Neural progenitor cell (in vitro differentiated cells): ENCODE measurements around the gene SYT6. TPM values are rescaled to one million over a fixed set of nuclear protein-coding genes. Genes with fewer than 3 reads are reported as not detected.
"Not testable (repeated sequence)": the region's sequence is repeated elsewhere in the genome, so short reads cannot be mapped to it uniquely, and the experiment has no call there.

ENCODE experiments used
- DNase-seq: peaks from one replicate; pipeline ENCODE4 v3.0.0-alpha.2; 2016; ENCODE audit warnings: low spot score
- H2AFZ ChIP-seq: fragments of 200-600 bp; sonication (generic); replicated peaks from 2 replicates; pipeline ENCODE4 v1.6.1; 2016; ENCODE audit warnings: antibody characterized with exemption
- H3F3A ChIP-seq: fragments of 200-600 bp; sonication (generic); 2 replicates; pipeline ENCODE4 v1.6.1; 2016; ENCODE audit warnings: antibody characterized with exemption, low read depth
- H3K27ac ChIP-seq: fragments of 200-600 bp; sonication (generic); 2 replicates; pipeline ENCODE4 v1.5.1; 2016; ENCODE audit warnings: mild to moderate bottlenecking
- H3K27me3 ChIP-seq: fragments of 200-600 bp; sonication (generic); 2 replicates; pipeline ENCODE4 v1.6.1; 2016; ENCODE audit warnings: mild to moderate bottlenecking, moderate library complexity
- H3K36me3 ChIP-seq: fragments of 200-600 bp; sonication (generic); 2 replicates; pipeline ENCODE4 v1.5.1; 2016
- H3K4me1 ChIP-seq: fragments of 200-600 bp; sonication (generic); 2 replicates; pipeline ENCODE4 v1.6.1; 2016; ENCODE audit warnings: mixed run types
- H3K4me2 ChIP-seq: fragments of 200-600 bp; sonication (generic); 2 replicates; pipeline ENCODE4 v1.6.1; 2016
- H3K4me3 ChIP-seq: fragments of 200-600 bp; sonication (generic); 2 replicates; pipeline ENCODE4 v1.5.1; 2016
- H3K79me2 ChIP-seq: fragments of 200-600 bp; sonication (generic); 2 replicates; pipeline ENCODE4 v1.6.1; 2016; ENCODE audit warnings: low read depth
- H3K9ac ChIP-seq: fragments of 200-600 bp; sonication (generic); 2 replicates; pipeline ENCODE4 v1.6.1; 2016
- H3K9me3 ChIP-seq: fragments of 200-600 bp; sonication (generic); 2 replicates; pipeline ENCODE4 v1.5.1; 2016; ENCODE audit warnings: low read depth
- H4K20me1 ChIP-seq: fragments of 200-600 bp; sonication (generic); 2 replicates; pipeline ENCODE4 v1.6.1; 2016; ENCODE audit warnings: low read depth
- H3K27ac Mint-ChIP-seq: 3 replicates; pipeline ENCODE4 v1.8.0; 2021; ENCODE audit warnings: mixed read lengths
- H3K27me3 Mint-ChIP-seq: 2 replicates; pipeline ENCODE4 v1.8.0; 2022; ENCODE audit warnings: low read depth, mild to moderate bottlenecking, inconsistent platforms, moderate library complexity, mixed read lengths; ENCODE audit not compliant: insufficient read depth
- H3K36me3 Mint-ChIP-seq: 3 replicates; pipeline ENCODE4 v1.8.0; 2021; ENCODE audit warnings: mixed read lengths
- H3K4me1 Mint-ChIP-seq: 3 replicates; pipeline ENCODE4 v1.8.0; 2021; ENCODE audit warnings: mixed read lengths
- H3K4me3 Mint-ChIP-seq: 3 replicates; pipeline ENCODE4 v1.8.0; 2021; ENCODE audit warnings: mild to moderate bottlenecking, moderate library complexity, mixed read lengths
- H3K9me3 Mint-ChIP-seq: 3 replicates; pipeline ENCODE4 v1.8.0; 2020; ENCODE audit warnings: mixed read lengths
- EZH2 ChIP-seq: fragments of 200-600 bp; sonication (generic); IDR thresholded peaks from 2 replicates; pipeline ENCODE4 v1.6.1; 2017; ENCODE audit warnings: antibody characterized with exemption, mild to moderate bottlenecking, moderate library complexity
- EZH2phosphoT487 ChIP-seq: fragments of 200-600 bp; sonication (generic); IDR thresholded peaks from 2 replicates; pipeline ENCODE4 v1.6.1; 2017; ENCODE audit warnings: antibody characterized with exemption
- total RNA-seq: library from RNA; depleted of rRNA; stranded (reverse); fragments of >200 nt; gene quantifications from 2 replicates; pipeline ENCODE4 v1.2.3, GENCODE V29; 2015; ENCODE audit warnings: low replicate concordance
- TF ChIP-seq, protein P1 (sequence below): fragments of 200-600 bp; sonication (generic); IDR thresholded peaks from 2 replicates; pipeline ENCODE4 v1.5.1; 2017; ENCODE audit warnings: antibody characterized with exemption, mild to moderate bottlenecking

SYT6 gene
- total RNA-seq, 1 donor from 2014 or later: 8.1 TPM

DNA sequence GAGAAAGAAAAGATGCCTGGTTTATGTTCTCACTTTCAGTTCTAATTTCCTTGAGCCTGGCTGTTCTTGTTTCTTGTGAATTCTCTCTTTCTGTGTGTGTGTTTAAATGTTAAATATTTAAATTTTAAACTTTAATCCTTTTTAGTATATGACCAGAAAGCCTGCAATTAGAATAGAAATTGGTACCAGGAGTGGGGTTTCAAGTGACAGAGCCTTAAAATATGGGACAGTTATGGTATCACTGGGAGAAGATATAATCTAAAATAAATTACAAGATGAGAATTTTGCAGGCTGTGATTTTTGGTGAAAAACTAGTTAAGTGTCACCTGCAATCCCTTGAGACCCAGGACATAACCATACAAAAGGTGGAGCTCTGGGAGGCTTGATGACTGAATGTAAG is 81.4 kb downstream of the SYT6 start:
- Histone ChIP-seq H3K79me2 (no peaks in the 10 kb centered on the region), H3K27me3 (no peaks in the 10 kb centered on the region), H3K9me3 (peaks cover 13% of the 10 kb centered on the region), H3K4me2 (no peak overlapping the region), H3K9ac (no peak overlapping the region), H2AFZ (no peak overlapping the region), H3K27ac (no peak overlapping the region), H4K20me1 (no peaks in the 10 kb centered on the region), H3K4me3 (no peak overlapping the region), H3K36me3 (peaks cover 4% of the 10 kb centered on the region), H3F3A (peaks cover 30% of the 10 kb centered on the region), H3K4me1 (peaks cover 19% of the 10 kb centered on the region)
- Mint-ChIP-seq H3K4me1 (peaks cover 17% of the 10 kb centered on the region), H3K27me3 (no peaks in the 10 kb centered on the region), H3K4me3 (no peak overlapping the region), H3K27ac (no peak overlapping the region), H3K9me3 (peaks cover 30% of the 10 kb centered on the region), H3K36me3 (no peaks in the 10 kb centered on the region)
- TF ChIP-seq EZH2 (no peak), EZH2phosphoT487 (no peak)
- TF ChIP-seq, protein P1, sequence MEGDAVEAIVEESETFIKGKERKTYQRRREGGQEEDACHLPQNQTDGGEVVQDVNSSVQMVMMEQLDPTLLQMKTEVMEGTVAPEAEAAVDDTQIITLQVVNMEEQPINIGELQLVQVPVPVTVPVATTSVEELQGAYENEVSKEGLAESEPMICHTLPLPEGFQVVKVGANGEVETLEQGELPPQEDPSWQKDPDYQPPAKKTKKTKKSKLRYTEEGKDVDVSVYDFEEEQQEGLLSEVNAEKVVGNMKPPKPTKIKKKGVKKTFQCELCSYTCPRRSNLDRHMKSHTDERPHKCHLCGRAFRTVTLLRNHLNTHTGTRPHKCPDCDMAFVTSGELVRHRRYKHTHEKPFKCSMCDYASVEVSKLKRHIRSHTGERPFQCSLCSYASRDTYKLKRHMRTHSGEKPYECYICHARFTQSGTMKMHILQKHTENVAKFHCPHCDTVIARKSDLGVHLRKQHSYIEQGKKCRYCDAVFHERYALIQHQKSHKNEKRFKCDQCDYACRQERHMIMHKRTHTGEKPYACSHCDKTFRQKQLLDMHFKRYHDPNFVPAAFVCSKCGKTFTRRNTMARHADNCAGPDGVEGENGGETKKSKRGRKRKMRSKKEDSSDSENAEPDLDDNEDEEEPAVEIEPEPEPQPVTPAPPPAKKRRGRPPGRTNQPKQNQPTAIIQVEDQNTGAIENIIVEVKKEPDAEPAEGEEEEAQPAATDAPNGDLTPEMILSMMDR: no peak
- no peak for DNase-seq

DNA sequence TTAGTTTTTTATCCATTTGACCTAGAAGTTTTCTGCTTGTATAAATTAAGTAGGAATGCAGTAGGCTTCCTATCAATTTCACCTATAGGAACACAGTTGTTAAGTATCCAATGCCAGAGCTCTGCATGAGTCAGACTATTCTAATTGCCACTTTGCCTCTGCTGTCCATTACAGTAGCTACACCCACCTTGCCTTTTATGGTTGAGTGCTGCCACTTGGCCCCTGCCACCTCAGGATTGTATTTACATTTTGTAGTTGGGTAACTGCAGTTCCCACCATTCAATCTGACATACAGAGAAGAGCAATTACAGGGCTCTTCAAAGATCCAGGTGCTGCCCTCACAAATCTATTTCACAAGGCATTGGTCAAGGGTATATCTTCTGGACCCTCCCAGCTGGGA is 83.9 kb downstream of the SYT6 start:
- not testable (repeated sequence) for H3K27ac Mint-ChIP-seq, H3K4me3 ChIP-seq, H3K4me2 ChIP-seq, H3K4me1 ChIP-seq, H3K36me3 Mint-ChIP-seq, H3K36me3 ChIP-seq, H3K9ac ChIP-seq, H3K27me3 Mint-ChIP-seq, H4K20me1 ChIP-seq, H3K4me3 Mint-ChIP-seq, H3K27me3 ChIP-seq, H3K27ac ChIP-seq, H2AFZ ChIP-seq, H3K4me1 Mint-ChIP-seq, H3F3A ChIP-seq, H3K79me2 ChIP-seq, DNase-seq
- peaks cover 13% of the 10 kb centered on the region for H3K9me3 ChIP-seq
- peaks cover 32% of the 10 kb centered on the region for H3K9me3 Mint-ChIP-seq

DNA sequence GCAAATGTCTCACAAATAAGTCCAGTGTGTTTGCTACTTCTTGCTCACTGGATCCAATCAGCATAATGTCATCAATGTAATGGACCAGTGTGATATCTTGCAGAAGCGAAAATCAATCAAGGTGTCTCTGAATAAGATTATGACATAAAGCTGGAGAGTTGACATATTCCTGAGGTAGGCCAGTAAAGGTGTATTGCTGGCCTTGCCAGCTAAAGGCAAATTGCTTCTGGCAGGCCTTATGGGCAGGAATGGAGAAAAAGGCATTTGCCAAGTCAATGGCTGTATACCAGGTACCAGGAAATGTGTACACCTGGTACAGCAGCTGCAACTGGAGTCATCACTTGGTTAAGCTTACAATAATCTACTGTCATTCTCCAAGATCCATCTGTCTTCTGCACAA is 85.0 kb downstream of the SYT6 start:
- peaks cover 28% of the 10 kb centered on the region for H3K9me3 Mint-ChIP-seq
- not testable (repeated sequence) for H3K4me3 ChIP-seq, DNase-seq, H3K36me3 ChIP-seq, H3K4me2 ChIP-seq, H3K4me1 Mint-ChIP-seq, H3K27me3 Mint-ChIP-seq, H3K27me3 ChIP-seq, H3K79me2 ChIP-seq, H3K36me3 Mint-ChIP-seq, H3F3A ChIP-seq, H3K4me1 ChIP-seq, H3K27ac ChIP-seq, H2AFZ ChIP-seq, H3K4me3 Mint-ChIP-seq, H3K9ac ChIP-seq, H3K27ac Mint-ChIP-seq, H4K20me1 ChIP-seq
- H3K9me3 ChIP-seq: peaks cover 13% of the 10 kb centered on the region

DNA sequence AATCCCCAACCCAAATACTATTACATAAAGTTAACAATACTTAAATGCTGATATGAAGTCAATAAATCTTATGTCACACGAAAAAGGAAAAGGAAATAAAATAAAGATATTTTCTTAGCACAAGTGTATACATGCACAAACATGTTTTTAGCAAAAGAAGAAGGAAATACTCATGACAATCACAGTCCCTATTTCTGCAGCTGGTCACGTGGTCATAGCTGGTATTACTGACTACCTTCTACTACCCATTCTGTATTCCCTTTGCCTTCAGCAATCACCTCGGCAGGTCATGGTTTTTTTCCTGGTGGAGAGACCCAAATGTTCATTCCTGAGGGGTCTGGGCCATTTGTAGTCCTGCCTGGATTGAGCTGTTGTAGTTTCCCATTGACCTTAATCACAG is 88.0 kb downstream of the SYT6 start:
- H2AFZ ChIP-seq, H3K4me3 ChIP-seq, H3K4me2 ChIP-seq, DNase-seq, H3K9me3 ChIP-seq, H3K27me3 ChIP-seq, H3K36me3 Mint-ChIP-seq, H3K79me2 ChIP-seq, H3K4me3 Mint-ChIP-seq, H3K4me1 Mint-ChIP-seq, H3K36me3 ChIP-seq, H3K27me3 Mint-ChIP-seq, H4K20me1 ChIP-seq, H3K4me1 ChIP-seq, H3F3A ChIP-seq, H3K27ac ChIP-seq, H3K9ac ChIP-seq: not testable (repeated sequence)
- peak overlapping the region; percentile 44 for H3K27ac Mint-ChIP-seq
- peaks cover 12% of the 10 kb centered on the region for H3K9me3 Mint-ChIP-seq

DNA sequence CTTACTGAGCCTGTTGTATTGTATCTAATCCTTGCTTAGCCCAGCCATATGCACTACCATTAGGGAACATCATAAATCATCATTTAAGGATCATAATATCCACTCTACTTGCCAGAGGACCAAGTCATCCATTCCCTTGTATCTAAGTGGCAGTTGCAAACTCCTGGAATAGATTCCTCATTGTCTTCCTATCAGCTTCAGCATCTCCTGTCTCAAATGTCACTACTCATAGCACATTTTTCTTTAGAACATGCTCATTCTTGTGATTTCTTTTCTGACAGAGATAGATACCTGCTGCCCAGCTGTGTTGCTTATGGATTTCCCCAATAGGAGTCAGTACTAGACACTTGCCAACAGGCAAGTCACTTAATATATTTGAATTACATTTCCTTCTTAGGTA is 90.1 kb downstream of the SYT6 start:
- no peaks in the 10 kb centered on the region for H3K36me3 Mint-ChIP-seq
- Histone ChIP-seq H3K27me3 (no peaks in the 10 kb centered on the region), H3K27ac (no peak overlapping the region), H3K4me2 (no peak overlapping the region), H3K4me3 (no peak overlapping the region), H2AFZ (no peak overlapping the region), H3K79me2 (no peaks in the 10 kb centered on the region), H3F3A (no peaks in the 10 kb centered on the region), H3K9ac (no peak overlapping the region), H4K20me1 (no peaks in the 10 kb centered on the region), H3K36me3 (no peaks in the 10 kb centered on the region), H3K9me3 (no peaks in the 10 kb centered on the region), H3K4me1 (peaks cover 2% of the 10 kb centered on the region)
- no peak overlapping the region for H3K27ac Mint-ChIP-seq
- no peak for DNase-seq
- peaks cover 6% of the 10 kb centered on the region for H3K4me1 Mint-ChIP-seq
- peaks cover 14% of the 10 kb centered on the region for H3K9me3 Mint-ChIP-seq
- peaks cover 5% of the 10 kb centered on the region for H3K27me3 Mint-ChIP-seq
- H3K4me3 Mint-ChIP-seq: no peak overlapping the region
- no peak for TF ChIP-seq EZH2phosphoT487
- TF ChIP-seq, protein P1: no peak
- TF ChIP-seq EZH2: no peak
